ENCODE data around the gene NCK1. TPM values are rescaled to one million over a fixed set of nuclear protein-coding genes. Genes with fewer than 3 reads are reported as not detected.

NCK1 gene
- total and polyA plus RNA-seq, 2 of the 13 experiments (the other 11 are each of a cell fraction or from before 2014, with no cell fraction given), result 14.7 to 30.4 TPM

DNA sequence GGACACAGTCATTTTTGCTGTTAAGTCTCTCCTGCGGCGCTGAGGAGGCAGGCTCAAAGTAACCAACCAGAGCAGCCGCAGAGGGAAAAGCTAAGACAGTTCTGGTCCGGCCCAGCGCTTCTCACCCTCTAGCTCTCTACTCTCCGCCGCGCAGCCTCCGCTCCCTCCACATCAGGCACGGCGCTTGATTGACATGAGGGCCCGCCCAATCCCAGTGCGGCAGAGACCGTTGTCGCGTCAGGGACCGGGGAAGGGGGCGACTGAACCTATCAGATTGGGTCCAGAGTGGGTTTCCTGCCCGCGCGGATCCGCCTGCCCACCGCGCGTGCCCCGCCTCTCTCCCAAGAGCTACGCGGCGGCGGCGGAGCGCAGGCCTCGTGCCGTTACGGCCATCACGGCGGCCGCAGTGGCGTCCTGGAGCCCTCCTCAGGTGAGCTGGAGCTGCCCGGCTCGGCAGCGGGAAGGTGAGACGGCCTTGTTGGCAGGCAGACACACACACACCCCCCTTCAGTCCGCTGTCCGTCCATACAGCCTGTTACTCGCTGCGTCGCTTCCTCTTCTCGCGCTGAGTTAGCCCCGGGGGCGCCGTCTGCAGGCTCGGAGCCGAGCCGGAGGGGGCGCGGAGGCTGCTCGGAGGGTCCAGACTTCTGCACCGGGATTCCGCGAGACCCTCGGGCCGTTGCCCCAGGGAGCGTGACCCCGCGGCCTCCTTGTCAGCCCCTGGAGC lies at the start of gene NCK1 (continued):
- TF ChIP-seq, protein P1, sequence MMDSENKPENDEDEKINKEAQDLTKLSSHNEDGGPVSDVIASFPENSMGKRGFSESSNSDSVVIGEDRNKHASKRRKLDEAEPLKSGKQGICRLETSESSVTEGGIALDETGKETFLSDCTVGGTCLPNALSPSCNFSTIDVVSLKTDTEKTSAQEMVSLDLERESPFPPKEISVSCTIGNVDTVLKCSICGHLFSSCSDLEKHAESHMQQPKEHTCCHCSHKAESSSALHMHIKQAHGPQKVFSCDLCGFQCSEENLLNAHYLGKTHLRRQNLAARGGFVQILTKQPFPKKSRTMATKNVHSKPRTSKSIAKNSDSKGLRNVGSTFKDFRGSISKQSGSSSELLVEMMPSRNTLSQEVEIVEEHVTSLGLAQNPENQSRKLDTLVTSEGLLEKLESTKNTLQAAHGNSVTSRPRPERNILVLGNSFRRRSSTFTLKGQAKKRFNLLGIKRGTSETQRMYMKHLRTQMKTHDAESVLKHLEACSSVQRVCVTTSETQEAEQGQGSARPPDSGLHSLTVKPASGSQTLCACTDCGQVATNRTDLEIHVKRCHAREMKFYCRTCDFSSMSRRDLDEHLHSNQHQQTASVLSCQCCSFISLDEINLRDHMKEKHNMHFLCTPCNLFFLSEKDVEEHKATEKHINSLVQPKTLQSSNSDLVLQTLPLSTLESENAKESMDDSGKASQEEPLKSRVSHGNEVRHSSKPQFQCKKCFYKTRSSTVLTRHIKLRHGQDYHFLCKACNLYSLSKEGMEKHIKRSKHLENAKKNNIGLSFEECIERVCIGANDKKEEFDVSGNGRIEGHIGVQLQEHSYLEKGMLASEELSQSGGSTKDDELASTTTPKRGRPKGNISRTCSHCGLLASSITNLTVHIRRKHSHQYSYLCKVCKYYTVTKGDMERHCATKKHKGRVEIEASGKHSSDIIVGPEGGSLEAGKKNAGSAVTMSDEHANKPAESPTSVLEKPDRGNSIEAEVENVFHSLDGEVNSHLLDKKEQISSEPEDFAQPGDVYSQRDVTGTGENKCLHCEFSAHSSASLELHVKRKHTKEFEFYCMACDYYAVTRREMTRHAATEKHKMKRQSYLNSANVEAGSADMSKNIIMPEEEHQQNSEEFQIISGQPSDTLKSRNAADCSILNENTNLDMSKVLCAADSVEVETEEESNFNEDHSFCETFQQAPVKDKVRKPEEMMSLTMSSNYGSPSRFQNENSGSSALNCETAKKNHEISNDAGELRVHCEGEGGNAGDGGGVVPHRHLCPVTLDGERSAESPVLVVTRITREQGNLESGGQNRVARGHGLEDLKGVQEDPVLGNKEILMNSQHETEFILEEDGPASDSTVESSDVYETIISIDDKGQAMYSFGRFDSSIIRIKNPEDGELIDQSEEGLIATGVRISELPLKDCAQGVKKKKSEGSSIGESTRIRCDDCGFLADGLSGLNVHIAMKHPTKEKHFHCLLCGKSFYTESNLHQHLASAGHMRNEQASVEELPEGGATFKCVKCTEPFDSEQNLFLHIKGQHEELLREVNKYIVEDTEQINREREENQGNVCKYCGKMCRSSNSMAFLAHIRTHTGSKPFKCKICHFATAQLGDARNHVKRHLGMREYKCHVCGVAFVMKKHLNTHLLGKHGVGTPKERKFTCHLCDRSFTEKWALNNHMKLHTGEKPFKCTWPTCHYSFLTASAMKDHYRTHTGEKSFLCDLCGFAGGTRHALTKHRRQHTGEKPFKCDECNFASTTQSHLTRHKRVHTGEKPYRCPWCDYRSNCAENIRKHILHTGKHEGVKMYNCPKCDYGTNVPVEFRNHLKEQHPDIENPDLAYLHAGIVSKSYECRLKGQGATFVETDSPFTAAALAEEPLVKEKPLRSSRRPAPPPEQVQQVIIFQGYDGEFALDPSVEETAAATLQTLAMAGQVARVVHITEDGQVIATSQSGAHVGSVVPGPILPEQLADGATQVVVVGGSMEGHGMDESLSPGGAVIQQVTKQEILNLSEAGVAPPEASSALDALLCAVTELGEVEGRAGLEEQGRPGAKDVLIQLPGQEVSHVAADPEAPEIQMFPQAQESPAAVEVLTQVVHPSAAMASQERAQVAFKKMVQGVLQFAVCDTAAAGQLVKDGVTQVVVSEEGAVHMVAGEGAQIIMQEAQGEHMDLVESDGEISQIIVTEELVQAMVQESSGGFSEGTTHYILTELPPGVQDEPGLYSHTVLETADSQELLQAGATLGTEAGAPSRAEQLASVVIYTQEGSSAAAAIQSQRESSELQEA (CRISPR knock-in tag; IDR thresholded peaks at IDR 0.05; ENCODE audit: not compliant biosample characterization), result peak; percentile 98
- peak; percentile 82; the same call in 1 of the 2 replicates for TF ChIP-seq KAT7 (CRISPR knock-in tag; IDR thresholded peaks at IDR 0.05; ENCODE audit: borderline replicate concordance)
- peak; percentile 17; the same call in 1 of the 2 replicates for TF ChIP-seq ZNF614 (CRISPR knock-in tag; IDR thresholded peaks at IDR 0.05; ENCODE audit: borderline replicate concordance)
- TF ChIP-seq ZFP1 (CRISPR knock-in tag; IDR thresholded peaks at IDR 0.05), result no peak
- TF ChIP-seq, protein P2, sequence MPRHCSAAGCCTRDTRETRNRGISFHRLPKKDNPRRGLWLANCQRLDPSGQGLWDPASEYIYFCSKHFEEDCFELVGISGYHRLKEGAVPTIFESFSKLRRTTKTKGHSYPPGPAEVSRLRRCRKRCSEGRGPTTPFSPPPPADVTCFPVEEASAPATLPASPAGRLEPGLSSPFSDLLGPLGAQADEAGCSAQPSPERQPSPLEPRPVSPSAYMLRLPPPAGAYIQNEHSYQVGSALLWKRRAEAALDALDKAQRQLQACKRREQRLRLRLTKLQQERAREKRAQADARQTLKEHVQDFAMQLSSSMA (CRISPR knock-in tag; IDR thresholded peaks at IDR 0.05), result peak; percentile 86; the same call in 1 of the 2 replicates
- TF ChIP-seq, protein P3, sequence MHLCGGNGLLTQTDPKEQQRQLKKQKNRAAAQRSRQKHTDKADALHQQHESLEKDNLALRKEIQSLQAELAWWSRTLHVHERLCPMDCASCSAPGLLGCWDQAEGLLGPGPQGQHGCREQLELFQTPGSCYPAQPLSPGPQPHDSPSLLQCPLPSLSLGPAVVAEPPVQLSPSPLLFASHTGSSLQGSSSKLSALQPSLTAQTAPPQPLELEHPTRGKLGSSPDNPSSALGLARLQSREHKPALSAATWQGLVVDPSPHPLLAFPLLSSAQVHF (CRISPR knock-in tag; IDR thresholded peaks at IDR 0.05), result peak; percentile 85
- peak; percentile 95 for TF ChIP-seq HNRNPLL (IDR thresholded peaks at IDR 0.05; ENCODE audit: low read depth, low read length, poor library complexity, severe bottlenecking)
- TF ChIP-seq KDM2A (CRISPR knock-in tag; IDR thresholded peaks at IDR 0.05; ENCODE audit: borderline replicate concordance, low read depth), result peak; percentile 94
- TF ChIP-seq SNAI1 (CRISPR knock-in tag; IDR thresholded peaks at IDR 0.05; ENCODE audit: borderline replicate concordance), result peak; percentile 94
- 0 out of 2 replicates have a peak, but pooled peaks have one; percentile 5 for TF ChIP-seq HNRNPL (IDR thresholded peaks at IDR 0.05; ENCODE audit: low read depth, low read length)
- TF ChIP-seq, protein P4, sequence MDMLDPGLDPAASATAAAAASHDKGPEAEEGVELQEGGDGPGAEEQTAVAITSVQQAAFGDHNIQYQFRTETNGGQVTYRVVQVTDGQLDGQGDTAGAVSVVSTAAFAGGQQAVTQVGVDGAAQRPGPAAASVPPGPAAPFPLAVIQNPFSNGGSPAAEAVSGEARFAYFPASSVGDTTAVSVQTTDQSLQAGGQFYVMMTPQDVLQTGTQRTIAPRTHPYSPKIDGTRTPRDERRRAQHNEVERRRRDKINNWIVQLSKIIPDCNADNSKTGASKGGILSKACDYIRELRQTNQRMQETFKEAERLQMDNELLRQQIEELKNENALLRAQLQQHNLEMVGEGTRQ (IDR thresholded peaks at IDR 0.05; ENCODE audit: low read depth, low read length), result no peak
- TF ChIP-seq, protein P4 (CRISPR knock-in tag; IDR thresholded peaks at IDR 0.05; ENCODE audit: borderline replicate concordance), result 0 out of 2 replicates have a peak, but pooled peaks have one; percentile 19
- TF ChIP-seq KMT2A (CRISPR knock-in tag; IDR thresholded peaks at IDR 0.05), result peak; percentile 90
- no peak for TF ChIP-seq TRIM24 (CRISPR knock-in tag; IDR thresholded peaks at IDR 0.05)
- TF ChIP-seq, protein P5, sequence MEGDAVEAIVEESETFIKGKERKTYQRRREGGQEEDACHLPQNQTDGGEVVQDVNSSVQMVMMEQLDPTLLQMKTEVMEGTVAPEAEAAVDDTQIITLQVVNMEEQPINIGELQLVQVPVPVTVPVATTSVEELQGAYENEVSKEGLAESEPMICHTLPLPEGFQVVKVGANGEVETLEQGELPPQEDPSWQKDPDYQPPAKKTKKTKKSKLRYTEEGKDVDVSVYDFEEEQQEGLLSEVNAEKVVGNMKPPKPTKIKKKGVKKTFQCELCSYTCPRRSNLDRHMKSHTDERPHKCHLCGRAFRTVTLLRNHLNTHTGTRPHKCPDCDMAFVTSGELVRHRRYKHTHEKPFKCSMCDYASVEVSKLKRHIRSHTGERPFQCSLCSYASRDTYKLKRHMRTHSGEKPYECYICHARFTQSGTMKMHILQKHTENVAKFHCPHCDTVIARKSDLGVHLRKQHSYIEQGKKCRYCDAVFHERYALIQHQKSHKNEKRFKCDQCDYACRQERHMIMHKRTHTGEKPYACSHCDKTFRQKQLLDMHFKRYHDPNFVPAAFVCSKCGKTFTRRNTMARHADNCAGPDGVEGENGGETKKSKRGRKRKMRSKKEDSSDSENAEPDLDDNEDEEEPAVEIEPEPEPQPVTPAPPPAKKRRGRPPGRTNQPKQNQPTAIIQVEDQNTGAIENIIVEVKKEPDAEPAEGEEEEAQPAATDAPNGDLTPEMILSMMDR (CRISPR knock-in tag; IDR thresholded peaks at IDR 0.05), result peak; percentile 52
